ENCODE results near the gene GPC1. TPM values are rescaled to one million over a fixed set of nuclear protein-coding genes. Genes with fewer than 3 reads are reported as not detected.

GPC1 gene
- total RNA-seq, 1 donor = 54.3 TPM

DNA sequence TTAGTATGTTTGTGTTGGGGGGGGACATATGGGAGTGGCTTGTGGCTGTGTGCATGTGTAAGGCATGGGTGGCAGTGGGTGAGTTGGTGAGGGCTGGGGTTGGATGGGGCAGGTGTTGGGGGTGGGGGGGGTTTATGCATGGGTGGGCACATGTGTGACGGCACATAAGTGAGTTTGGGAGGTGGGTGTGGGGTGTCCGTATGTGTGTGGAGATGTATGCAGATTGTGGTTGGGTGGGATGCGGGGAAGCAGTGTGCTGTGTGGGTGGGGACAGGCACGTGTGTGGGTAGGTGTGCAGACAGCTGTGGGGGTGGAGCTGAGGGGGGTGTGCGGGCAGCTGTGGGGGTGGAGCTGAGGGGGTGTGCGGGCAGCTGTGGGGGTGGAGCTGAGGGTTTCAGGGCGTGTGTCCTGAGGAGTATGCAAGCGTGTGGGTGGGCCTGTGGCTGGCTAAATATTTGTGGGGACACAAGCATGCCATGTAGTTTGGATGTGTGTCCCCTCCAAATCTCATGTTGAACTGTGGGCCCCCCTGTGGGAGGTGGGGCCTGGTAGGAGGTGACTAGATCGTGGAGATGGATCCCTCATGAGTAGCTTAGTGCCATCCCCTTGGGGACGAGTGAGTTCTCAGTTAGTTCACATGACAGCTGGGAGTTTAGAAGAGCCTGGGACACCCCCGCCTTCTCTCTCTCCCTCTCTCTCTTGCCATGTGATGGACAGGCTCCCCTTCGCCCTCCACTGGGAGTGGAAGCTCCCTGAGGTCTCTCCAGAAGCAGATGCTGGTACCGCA lies 62.9 kb downstream of the GPC1 start:
- Histone ChIP-seq H2AFZ (ENCODE audit: low read length) (no peak overlapping the region), H4K20me1 (ENCODE audit: insufficient read depth, low read length) (no peaks in the 10 kb centered on the region), H3K36me3 (ENCODE audit: insufficient read depth, low read length) (peaks cover 3% of the 10 kb centered on the region), H3K4me3 (ENCODE audit: insufficient read depth, low read length) (no peak overlapping the region), H3K27me3 (ENCODE audit: insufficient read depth, low read length) (no peaks in the 10 kb centered on the region), H3K4me2 (ENCODE audit: insufficient read depth, low read length) (no peak overlapping the region), H3K27ac (ENCODE audit: low read depth, low read length) (no peak overlapping the region), H3K4me1 (ENCODE audit: insufficient read depth, low read length) (no peaks in the 10 kb centered on the region), H3K9me3 (ENCODE audit: low read depth, low read length) (no peaks in the 10 kb centered on the region), H3K79me2 (ENCODE audit: insufficient read depth, low read length) (no peaks in the 10 kb centered on the region)
- DNase-seq (ENCODE audit: insufficient read length, low spot score, missing footprints) = peak; percentile 26
- TF ChIP-seq, protein P1, sequence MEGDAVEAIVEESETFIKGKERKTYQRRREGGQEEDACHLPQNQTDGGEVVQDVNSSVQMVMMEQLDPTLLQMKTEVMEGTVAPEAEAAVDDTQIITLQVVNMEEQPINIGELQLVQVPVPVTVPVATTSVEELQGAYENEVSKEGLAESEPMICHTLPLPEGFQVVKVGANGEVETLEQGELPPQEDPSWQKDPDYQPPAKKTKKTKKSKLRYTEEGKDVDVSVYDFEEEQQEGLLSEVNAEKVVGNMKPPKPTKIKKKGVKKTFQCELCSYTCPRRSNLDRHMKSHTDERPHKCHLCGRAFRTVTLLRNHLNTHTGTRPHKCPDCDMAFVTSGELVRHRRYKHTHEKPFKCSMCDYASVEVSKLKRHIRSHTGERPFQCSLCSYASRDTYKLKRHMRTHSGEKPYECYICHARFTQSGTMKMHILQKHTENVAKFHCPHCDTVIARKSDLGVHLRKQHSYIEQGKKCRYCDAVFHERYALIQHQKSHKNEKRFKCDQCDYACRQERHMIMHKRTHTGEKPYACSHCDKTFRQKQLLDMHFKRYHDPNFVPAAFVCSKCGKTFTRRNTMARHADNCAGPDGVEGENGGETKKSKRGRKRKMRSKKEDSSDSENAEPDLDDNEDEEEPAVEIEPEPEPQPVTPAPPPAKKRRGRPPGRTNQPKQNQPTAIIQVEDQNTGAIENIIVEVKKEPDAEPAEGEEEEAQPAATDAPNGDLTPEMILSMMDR (IDR thresholded peaks at IDR 0.05; ENCODE audit: extremely low read depth, low read depth, low read length) = no peak

DNA sequence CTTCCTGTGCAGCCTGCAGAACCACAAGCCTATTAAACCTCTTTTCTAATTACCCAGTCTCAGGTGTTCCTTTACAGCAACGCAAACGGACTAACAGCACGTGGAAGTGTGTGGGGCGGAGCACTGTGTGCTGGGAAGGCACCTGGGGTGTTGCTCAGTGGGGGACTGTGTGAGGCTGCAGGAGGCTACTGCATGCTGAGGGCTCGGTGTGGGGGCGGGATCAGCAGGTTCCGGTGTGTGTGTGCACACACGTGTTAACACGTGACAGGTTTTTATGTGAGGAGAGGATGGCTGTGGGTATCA lies 63.4 kb downstream of the GPC1 start:
- peaks cover 3% of the 10 kb centered on the region for H3K36me3 ChIP-seq (ENCODE audit: insufficient read depth, low read length)
- no peak overlapping the region for H3K4me2 ChIP-seq (ENCODE audit: insufficient read depth, low read length)
- no peaks in the 10 kb centered on the region for H3K27me3 ChIP-seq (ENCODE audit: insufficient read depth, low read length)
- H4K20me1 ChIP-seq (ENCODE audit: insufficient read depth, low read length) = no peaks in the 10 kb centered on the region
- TF ChIP-seq, protein P1 (IDR thresholded peaks at IDR 0.05; ENCODE audit: extremely low read depth, low read depth, low read length) = no peak
- no peak overlapping the region for H2AFZ ChIP-seq (ENCODE audit: low read length)
- H3K9me3 ChIP-seq (ENCODE audit: low read depth, low read length) = no peaks in the 10 kb centered on the region
- H3K4me1 ChIP-seq (ENCODE audit: insufficient read depth, low read length) = no peaks in the 10 kb centered on the region
- H3K79me2 ChIP-seq (ENCODE audit: insufficient read depth, low read length) = no peaks in the 10 kb centered on the region
- no peak overlapping the region for H3K4me3 ChIP-seq (ENCODE audit: insufficient read depth, low read length)
- peak; percentile 21 for DNase-seq (ENCODE audit: insufficient read length, low spot score, missing footprints)
- no peak overlapping the region for H3K27ac ChIP-seq (ENCODE audit: low read depth, low read length)

DNA sequence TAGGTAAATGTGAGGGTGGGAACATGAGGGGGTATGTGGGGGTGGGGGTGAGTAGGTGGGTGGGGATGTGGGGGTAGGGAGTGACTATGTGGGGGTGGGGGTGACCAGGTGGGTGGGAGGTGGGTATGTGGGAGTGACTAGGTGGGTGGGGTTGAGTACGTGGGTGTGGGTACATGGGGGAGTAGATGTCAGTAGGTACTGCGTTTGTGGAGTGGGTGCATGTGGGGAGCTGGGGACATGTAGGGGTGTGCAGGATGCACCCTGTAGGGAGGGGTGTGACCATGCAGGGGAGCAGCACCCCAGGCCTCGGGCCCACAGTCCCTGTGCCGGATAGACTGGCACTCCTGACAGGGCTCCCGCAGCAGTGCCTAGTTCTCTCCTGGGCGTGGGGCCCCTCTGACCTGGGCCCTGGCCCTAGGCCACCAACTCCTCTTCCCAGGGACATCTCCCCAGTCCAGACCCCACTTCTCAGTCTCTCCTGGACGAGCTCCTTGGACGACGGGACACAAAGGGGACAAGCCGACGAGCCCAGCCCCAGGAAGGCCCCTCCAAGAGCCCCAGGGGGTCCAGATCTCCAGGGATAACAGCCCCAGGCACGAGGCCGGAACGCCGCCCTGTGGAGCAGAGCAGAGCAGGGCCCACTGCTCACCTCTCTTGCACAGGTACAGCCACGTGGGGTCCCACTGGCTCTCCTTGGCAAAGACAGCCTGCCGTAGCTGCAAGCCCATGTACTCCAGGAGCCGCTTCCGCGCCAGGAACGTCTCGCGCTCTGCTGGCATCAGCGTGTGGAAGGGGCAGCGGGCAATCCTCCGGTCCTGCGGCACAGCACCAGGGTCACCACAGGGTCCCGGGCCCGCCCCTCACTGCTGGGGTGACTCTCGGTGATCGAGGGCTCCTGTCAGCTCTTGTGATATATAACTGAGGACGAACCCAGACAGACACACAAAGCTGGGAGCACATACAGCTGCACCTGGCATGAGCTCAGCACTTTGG lies 64.1 kb downstream of the GPC1 start:
- no peak overlapping the region for H3K4me2 ChIP-seq (ENCODE audit: insufficient read depth, low read length)
- H3K4me3 ChIP-seq (ENCODE audit: insufficient read depth, low read length) = no peak overlapping the region
- no peaks in the 10 kb centered on the region for H4K20me1 ChIP-seq (ENCODE audit: insufficient read depth, low read length)
- peaks cover 3% of the 10 kb centered on the region for H3K36me3 ChIP-seq (ENCODE audit: insufficient read depth, low read length)
- no peaks in the 10 kb centered on the region for H3K4me1 ChIP-seq (ENCODE audit: insufficient read depth, low read length)
- no peaks in the 10 kb centered on the region for H3K27me3 ChIP-seq (ENCODE audit: insufficient read depth, low read length)
- no peak overlapping the region for H2AFZ ChIP-seq (ENCODE audit: low read length)
- no peaks in the 10 kb centered on the region for H3K79me2 ChIP-seq (ENCODE audit: insufficient read depth, low read length)
- H3K9me3 ChIP-seq (ENCODE audit: low read depth, low read length) = no peaks in the 10 kb centered on the region
- H3K27ac ChIP-seq (ENCODE audit: low read depth, low read length) = no peak overlapping the region
- peak; percentile 49 for DNase-seq (ENCODE audit: insufficient read length, low spot score, missing footprints)
- TF ChIP-seq, protein P1 (IDR thresholded peaks at IDR 0.05; ENCODE audit: extremely low read depth, low read depth, low read length) = no peak
